K562 (cell line): ENCODE data around the gene MRPL55. TPM values are rescaled to one million over a fixed set of nuclear protein-coding genes. Genes with fewer than 3 reads are reported as not detected.

ENCODE experiments used
- ATAC-seq: fragments of 200-7000 bp; cut with Tn5 transposase; 3 replicates; pipeline ENCODE4 v1.9.1; 2020; ENCODE audit warnings: moderate library complexity
- BruUV-seq: library from RNA; stranded (reverse); fragments of 400-500 nt; replicated peaks from 2 replicates; lab custom pipeline; 2021; lab: Mats Ljungman, UMichigan
- CTCF ChIA-PET: fragments of 300-600 bp; formaldehyde crosslinking; extraction: SDS; loops from one replicate; lab custom pipeline; 2021; ENCODE audit warnings: low intra/inter-chr PET ratio; lab: Yijun Ruan, JAX
- POLR2A ChIA-PET: fragments of 300-600, 350-650 bp; sonication (Branson Sonifier 250); formaldehyde crosslinking; extraction: SDS; loops from one replicate; lab custom pipeline; 2021; ENCODE audit warnings: antibody characterized with exemption, inconsistent platforms; lab: Yijun Ruan, JAX
- DNase-seq, 4 experiments: peaks; one replicate each; pipeline versions ENCODE4 v3.0.0 to v3.0.0-alpha.2; 2011 to 2018; ENCODE audit warnings: low spot score in 3 of 4, mixed read lengths in 3 of 4; ENCODE audit errors: extremely low read depth in 1 of 4
- FAIRE-seq: peaks from 2 replicates; lab custom pipeline; 2011; peaks lifted over from hg19 to GRCh38; lab: Jason Lieb, UNC
- H2AFZ ChIP-seq: 2 replicates; pipeline ENCODE4 v1.6.0; 2011; ENCODE audit warnings: low read depth, low read length, control low read depth, inconsistent platforms
- H3K27ac ChIP-seq: fragments of 200-600 bp; 3 replicates; pipeline ENCODE4 v1.8.0; 2011; ENCODE audit warnings: low read depth, mild to moderate bottlenecking, control low read depth, inconsistent platforms, low read length, moderate library complexity, mixed read lengths; ENCODE audit errors: extremely low read depth
- H3K27me3 ChIP-seq, 2 experiments: fragments of 300-600 bp in 1 of 2; 2 replicates in 1 of 2; 3 replicates in 1 of 2; pipeline versions ENCODE4 v1.6.0 to v1.8.0; 2011; ENCODE audit warnings: inconsistent platforms in 2 of 2, low read length in 2 of 2, mild to moderate bottlenecking in 1 of 2, mixed read lengths in 1 of 2, moderate library complexity in 1 of 2; ENCODE audit not compliant: control insufficient read depth in 2 of 2, insufficient read depth in 2 of 2
- H3K36me3 ChIP-seq: fragments of 300-600 bp; 3 replicates; pipeline ENCODE4 v1.8.0; 2011; ENCODE audit warnings: mild to moderate bottlenecking, low read length, inconsistent platforms; ENCODE audit not compliant: control insufficient read depth, insufficient read depth
- H3K4me1 ChIP-seq, 2 experiments: fragments of 200-600 bp in 1 of 2; replicated peaks in 1 of 2; 2 replicates in 1 of 2; 3 replicates in 1 of 2; pipeline versions ENCODE4 v1.5.1 to v1.8.0; 2011; ENCODE audit warnings: inconsistent platforms in 2 of 2, low read length in 2 of 2, mild to moderate bottlenecking in 1 of 2, mixed read lengths in 1 of 2, moderate library complexity in 1 of 2; ENCODE audit not compliant: control insufficient read depth in 2 of 2, insufficient read depth in 2 of 2
- H3K4me2 ChIP-seq: 2 replicates; pipeline ENCODE4 v1.6.1; 2011; ENCODE audit warnings: low read length, control low read depth, inconsistent platforms, mixed read lengths; ENCODE audit not compliant: insufficient read depth
- H3K4me3 ChIP-seq: fragments of 200-600 bp; sonication (generic), shearing (Covaris generic); 2 replicates; pipeline ENCODE4 v1.5.1; 2016; ENCODE audit warnings: control low read depth, inconsistent platforms
- H3K79me2 ChIP-seq: fragments of 200-600 bp; 3 replicates; pipeline ENCODE4 v1.8.0; 2011; ENCODE audit warnings: low read length, inconsistent platforms; ENCODE audit not compliant: control insufficient read depth, insufficient read depth
- H3K9ac ChIP-seq, 2 experiments: 2 replicates each; pipeline versions ENCODE4 v1.6.0 to v1.6.1; 2011; ENCODE audit warnings: low read depth in 2 of 2, low read length in 2 of 2, control low read depth in 1 of 2, inconsistent platforms in 1 of 2, mild to moderate bottlenecking in 1 of 2, mixed read lengths in 1 of 2; ENCODE audit not compliant: insufficient read depth in 1 of 2
- H3K9me1 ChIP-seq: one replicate; pipeline ENCODE4 v1.6.0; 2011; ENCODE audit warnings: inconsistent platforms, mild to moderate bottlenecking, low read length, moderate library complexity; ENCODE audit not compliant: control insufficient read depth, insufficient read depth
- H3K9me3 ChIP-seq: replicated peaks from 2 replicates; pipeline ENCODE4 v1.5.1; 2011; ENCODE audit warnings: low read depth, low read length, inconsistent platforms; ENCODE audit not compliant: control insufficient read depth, insufficient read depth
- H4K20me1 ChIP-seq: replicated peaks from 2 replicates; pipeline ENCODE4 v1.6.1; 2011; ENCODE audit warnings: low read length, inconsistent platforms, mixed read lengths; ENCODE audit not compliant: control insufficient read depth, insufficient read depth
- POLR2G ChIP-seq: fragments of 200-400 bp; formaldehyde crosslinking; IDR thresholded peaks from 2 replicates; pipeline ENCODE4 v1.6.1; 2017; ENCODE audit warnings: low read depth, mild to moderate bottlenecking, antibody characterized with exemption, low read length, moderate library complexity
- WGBS: fragments of 100-300 bp; shearing (Covaris generic); methylation state at CpG from one replicate; pipeline ENCODE4 v1.1.6; 2016; ENCODE audit warnings: low coverage, mixed read lengths; ENCODE audit not compliant: insufficient coverage; ENCODE audit errors: missing lambda C conversion rate; 5-methylcytosine and 5-hydroxymethylcytosine counted together
- in situ Hi-C: fragments of 300-500 bp; cut with MboI; formaldehyde crosslinking; loops from 4 replicates; pipeline ENCODE4 v1.15.0; 2018; ENCODE audit warnings: inconsistent platforms, mixed read lengths
- intact Hi-C: fragments of 100-400 bp; cut with micrococcal nuclease; formaldehyde crosslinking; loops from 2 replicates; pipeline ENCODE4 v1.14.2; 2022
- polyA plus RNA-seq, 8 experiments: library from polyadenylated mRNA; depleted of rRNA in 4 of 8; stranded (reverse) in 5 of 8; unstranded in 3 of 8; fragments of >200 nt; fragmentation: Nextera tagmentation in 2 of 8; fragmentation: Illumina TruSeq in 1 of 8; extraction: Ambion mirVana in 2 of 8; extraction: Trizol in 1 of 8; gene quantifications; 2 replicates each; pipeline versions ENCODE4 v1.2.1 to v1.2.3, GENCODE V29; 2011 to 2014; ENCODE audit warnings: inconsistent platforms in 1 of 8, missing spikeins in 1 of 8
- total RNA-seq, 7 experiments: library from RNA; depleted of rRNA in 6 of 7; stranded (reverse); fragments of >200 nt in 6 of 7; fragmentation: Illumina TruSeq in 2 of 7; extraction: Trizol in 2 of 7; gene quantifications; 2 replicates each; pipeline versions ENCODE4 v1.2.1 to v1.2.3, GENCODE V29; 2011 to 2021; ENCODE audit warnings: low replicate concordance in 1 of 7
- TF ChIP-seq, protein P1 (sequence below): fragments of 250-450 bp; sonication (Bioruptor Pico); IDR thresholded peaks from 2 replicates; pipeline ENCODE4 v1.4.0; 2020; ENCODE audit warnings: borderline replicate concordance

MRPL55 gene
- total and polyA plus RNA-seq, 9 of the 15 experiments (the other 6 are each of a cell fraction or from before 2014, with no cell fraction given), result 34.9 to 228 (median 81.0) TPM

DNA sequence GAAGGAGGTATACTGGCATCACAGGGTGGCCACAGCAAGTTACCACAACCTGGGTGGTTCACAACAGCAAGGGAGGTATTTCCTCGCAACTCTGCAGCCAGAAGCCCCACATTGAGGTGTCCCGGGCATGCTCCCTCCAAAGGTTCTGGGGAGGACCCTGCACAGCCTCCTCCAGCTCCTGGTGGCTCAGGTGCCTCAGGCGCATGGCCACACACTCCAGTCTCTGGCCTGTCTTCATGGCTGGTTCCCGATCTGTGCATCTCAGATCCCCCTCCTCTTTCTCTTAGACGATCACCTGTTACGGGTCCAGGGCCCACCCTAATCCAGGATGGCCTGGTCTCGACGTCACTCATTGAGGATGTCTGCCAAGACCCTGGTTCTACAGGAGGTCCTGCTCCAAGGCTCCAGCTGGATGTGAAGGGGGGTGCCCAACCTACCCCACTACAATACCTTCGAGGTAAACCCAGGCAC lies 33.3 kb downstream of the MRPL55 start:
- FAIRE-seq, result no peak
- in situ Hi-C loops, result no loop called here

More for the DNA sequence above, 33.3 kb downstream of the MRPL55 start:
- Histone ChIP-seq H3K79me2 (peaks cover 4% of the 10 kb centered on the region; the same call in 2 of the 3 replicates), H4K20me1 (peaks cover 38% of the 10 kb centered on the region), H3K9me3 (no peaks in the 10 kb centered on the region), H3K4me3 (no peak overlapping the region), H2AFZ (no peak overlapping the region), H3K36me3 (no peaks in the 10 kb centered on the region; the same call in 2 of the 3 replicates), H3K9me1 (no peaks in the 10 kb centered on the region), H3K27me3 (peaks cover 0 to 24% of the 10 kb centered on the region in 2 experiments; a peak in 3 of 5 replicates), H3K27ac (no peak overlapping the region), H3K9ac (no peak overlapping the region), H3K4me1 (peaks cover 0 to 36% of the 10 kb centered on the region in 2 experiments; a peak in 2 of 5 replicates), H3K4me2 (no peak overlapping the region)
- POLR2A ChIA-PET, result interaction anchor here (1.3 kb wide), 1 partner anchor 9 kb away, joined by 4 read pairs; no protein-coding TSS in a partner anchor
- 9% methylated on average over 9 of the region's 9 CpGs for WGBS
- DNase-seq (no peak), ATAC-seq (no peak)
- intact Hi-C loops, result loop anchor here (5.0 kb wide), 1 partner anchor 314 kb away; no protein-coding TSS in a partner anchor
- peak; percentile 19; the same call in 1 of the 2 replicates for TF ChIP-seq POLR2G
- TF ChIP-seq, protein P1, sequence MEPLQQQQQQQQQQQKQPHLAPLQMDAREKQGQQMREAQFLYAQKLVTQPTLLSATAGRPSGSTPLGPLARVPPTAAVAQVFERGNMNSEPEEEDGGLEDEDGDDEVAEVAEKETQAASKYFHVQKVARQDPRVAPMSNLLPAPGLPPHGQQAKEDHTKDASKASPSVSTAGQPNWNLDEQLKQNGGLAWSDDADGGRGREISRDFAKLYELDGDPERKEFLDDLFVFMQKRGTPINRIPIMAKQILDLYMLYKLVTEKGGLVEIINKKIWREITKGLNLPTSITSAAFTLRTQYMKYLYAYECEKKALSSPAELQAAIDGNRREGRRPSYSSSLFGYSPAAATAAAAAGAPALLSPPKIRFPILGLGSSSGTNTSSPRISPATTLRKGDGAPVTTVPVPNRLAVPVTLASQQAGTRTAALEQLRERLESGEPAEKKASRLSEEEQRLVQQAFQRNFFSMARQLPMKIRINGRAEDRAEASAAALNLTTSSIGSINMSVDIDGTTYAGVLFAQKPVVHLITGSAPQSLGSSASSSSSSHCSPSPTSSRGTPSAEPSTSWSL (CRISPR knock-in tag), result no peak
- BruUV-seq, result no TSS peak
- CTCF ChIA-PET, result no interaction called here
